ENCODE data around the gene KLHDC1. TPM values are rescaled to one million over a fixed set of nuclear protein-coding genes. Genes with fewer than 3 reads are reported as not detected.

Gene KLHDC1
- total and polyA plus RNA-seq, 4 donors, result 0.36 to 4.1 (median 2.5) TPM

DNA sequence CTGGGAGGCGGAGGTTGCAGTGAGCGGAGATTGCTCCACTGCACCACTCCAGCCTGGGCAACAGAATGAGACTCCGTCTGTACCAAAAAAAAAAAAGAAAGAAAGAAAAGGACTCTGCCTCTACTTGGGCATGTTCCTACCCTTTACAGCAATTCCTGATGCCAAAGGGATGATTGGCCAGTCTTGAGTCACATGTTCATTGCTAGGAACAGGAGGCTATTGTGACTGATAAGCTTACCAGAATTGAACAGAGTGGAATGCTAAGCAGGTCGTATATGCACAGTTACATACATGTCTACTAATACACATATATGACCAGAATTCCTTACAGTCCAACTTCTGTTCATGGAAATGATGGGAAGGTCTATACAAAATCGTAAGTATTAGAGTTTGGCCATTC is 34.3 kb downstream of the KLHDC1 start (continued):
- TF ChIP-seq, protein P1, sequence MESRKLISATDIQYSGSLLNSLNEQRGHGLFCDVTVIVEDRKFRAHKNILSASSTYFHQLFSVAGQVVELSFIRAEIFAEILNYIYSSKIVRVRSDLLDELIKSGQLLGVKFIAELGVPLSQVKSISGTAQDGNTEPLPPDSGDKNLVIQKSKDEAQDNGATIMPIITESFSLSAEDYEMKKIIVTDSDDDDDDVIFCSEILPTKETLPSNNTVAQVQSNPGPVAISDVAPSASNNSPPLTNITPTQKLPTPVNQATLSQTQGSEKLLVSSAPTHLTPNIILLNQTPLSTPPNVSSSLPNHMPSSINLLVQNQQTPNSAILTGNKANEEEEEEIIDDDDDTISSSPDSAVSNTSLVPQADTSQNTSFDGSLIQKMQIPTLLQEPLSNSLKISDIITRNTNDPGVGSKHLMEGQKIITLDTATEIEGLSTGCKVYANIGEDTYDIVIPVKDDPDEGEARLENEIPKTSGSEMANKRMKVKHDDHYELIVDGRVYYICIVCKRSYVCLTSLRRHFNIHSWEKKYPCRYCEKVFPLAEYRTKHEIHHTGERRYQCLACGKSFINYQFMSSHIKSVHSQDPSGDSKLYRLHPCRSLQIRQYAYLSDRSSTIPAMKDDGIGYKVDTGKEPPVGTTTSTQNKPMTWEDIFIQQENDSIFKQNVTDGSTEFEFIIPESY (IDR thresholded peaks at IDR 0.05), result no peak
- TF ChIP-seq TAF1 (conservative IDR thresholded peaks at IDR 0.05) (no peak), GABPA (IDR thresholded peaks at IDR 0.05 in 1 of 2, conservative IDR thresholded peaks at IDR 0.05 in 1 of 2) (no peak), FOXA2 (IDR thresholded peaks at IDR 0.05) (no peak), NR2F2 (IDR thresholded peaks at IDR 0.05) (no peak)

DNA sequence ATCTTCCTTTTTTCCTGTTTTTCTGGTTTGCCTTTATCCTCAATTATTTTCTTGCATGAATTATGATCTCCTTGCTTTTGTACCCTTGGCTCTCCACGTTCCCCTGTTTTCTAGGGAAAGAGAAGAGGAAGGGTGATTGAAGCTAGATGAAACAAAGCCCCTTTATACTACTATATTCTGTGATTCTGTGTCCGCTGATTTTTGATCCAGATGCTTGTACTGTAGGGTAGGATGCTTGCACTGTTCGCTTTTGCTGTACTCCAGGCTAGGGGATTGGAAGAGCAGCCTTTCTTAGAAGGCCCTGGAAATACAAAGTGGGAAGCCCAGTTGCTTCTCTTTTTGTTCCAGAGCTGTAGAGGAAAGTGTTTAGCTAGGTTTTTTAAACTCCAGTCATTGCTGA is 40.0 kb downstream of the KLHDC1 start:
- Histone ChIP-seq H3K4me3 (ENCODE audit: low read depth in 1 of 3, low read length in 3 of 3) (no peak overlapping the region), H3K9me3 (ENCODE audit: control insufficient read depth in 4 of 4, low read length in 3 of 4) (no peaks in the 10 kb centered on the region), H3K9ac (ENCODE audit: low read depth in 1 of 2, low read length in 2 of 2) (no peak overlapping the region), H3K4me1 (ENCODE audit: control insufficient read depth in 4 of 4, insufficient read depth in 4 of 4, low read length in 3 of 4) (no peaks in the 10 kb centered on the region), H3K27ac (ENCODE audit: low read depth in 1 of 2, low read length in 2 of 2) (no peak overlapping the region), H3K36me3 (ENCODE audit: control insufficient read depth in 4 of 4, insufficient read depth in 3 of 4, low read depth in 1 of 4, low read length in 3 of 4) (peaks cover 0 to 7% (median 2%) of the 10 kb centered on the region in 4 donors), H3K27me3 (ENCODE audit: control insufficient read depth in 4 of 4, insufficient read depth in 4 of 4, low read length in 3 of 4) (no peaks in the 10 kb centered on the region)
- 96% methylated on average over 3 of the region's 3 CpGs for WGBS
- no peak for DNase-seq (ENCODE audit: low spot score)
- TF ChIP-seq NR2F2 (IDR thresholded peaks at IDR 0.05) (no peak), HNF4A (conservative IDR thresholded peaks at IDR 0.05) (no peak), RXRA (IDR thresholded peaks at IDR 0.05) (no peak), JUND (IDR thresholded peaks at IDR 0.05) (no peak), YY1 (IDR thresholded peaks at IDR 0.05) (no peak), FOXA1 (IDR thresholded peaks at IDR 0.05) (no peak), EGR1 (IDR thresholded peaks at IDR 0.05; ENCODE audit: low read depth in 2 of 2) (no peak), RAD21 (IDR thresholded peaks at IDR 0.05) (no peak), HNF4G (IDR thresholded peaks at IDR 0.05) (no peak), GABPA (IDR thresholded peaks at IDR 0.05 in 1 of 2, conservative IDR thresholded peaks at IDR 0.05 in 1 of 2) (no peak), SP1 (IDR thresholded peaks at IDR 0.05) (no peak), FOXA2 (IDR thresholded peaks at IDR 0.05) (no peak), TAF1 (conservative IDR thresholded peaks at IDR 0.05) (no peak)
- TF ChIP-seq, protein P2, sequence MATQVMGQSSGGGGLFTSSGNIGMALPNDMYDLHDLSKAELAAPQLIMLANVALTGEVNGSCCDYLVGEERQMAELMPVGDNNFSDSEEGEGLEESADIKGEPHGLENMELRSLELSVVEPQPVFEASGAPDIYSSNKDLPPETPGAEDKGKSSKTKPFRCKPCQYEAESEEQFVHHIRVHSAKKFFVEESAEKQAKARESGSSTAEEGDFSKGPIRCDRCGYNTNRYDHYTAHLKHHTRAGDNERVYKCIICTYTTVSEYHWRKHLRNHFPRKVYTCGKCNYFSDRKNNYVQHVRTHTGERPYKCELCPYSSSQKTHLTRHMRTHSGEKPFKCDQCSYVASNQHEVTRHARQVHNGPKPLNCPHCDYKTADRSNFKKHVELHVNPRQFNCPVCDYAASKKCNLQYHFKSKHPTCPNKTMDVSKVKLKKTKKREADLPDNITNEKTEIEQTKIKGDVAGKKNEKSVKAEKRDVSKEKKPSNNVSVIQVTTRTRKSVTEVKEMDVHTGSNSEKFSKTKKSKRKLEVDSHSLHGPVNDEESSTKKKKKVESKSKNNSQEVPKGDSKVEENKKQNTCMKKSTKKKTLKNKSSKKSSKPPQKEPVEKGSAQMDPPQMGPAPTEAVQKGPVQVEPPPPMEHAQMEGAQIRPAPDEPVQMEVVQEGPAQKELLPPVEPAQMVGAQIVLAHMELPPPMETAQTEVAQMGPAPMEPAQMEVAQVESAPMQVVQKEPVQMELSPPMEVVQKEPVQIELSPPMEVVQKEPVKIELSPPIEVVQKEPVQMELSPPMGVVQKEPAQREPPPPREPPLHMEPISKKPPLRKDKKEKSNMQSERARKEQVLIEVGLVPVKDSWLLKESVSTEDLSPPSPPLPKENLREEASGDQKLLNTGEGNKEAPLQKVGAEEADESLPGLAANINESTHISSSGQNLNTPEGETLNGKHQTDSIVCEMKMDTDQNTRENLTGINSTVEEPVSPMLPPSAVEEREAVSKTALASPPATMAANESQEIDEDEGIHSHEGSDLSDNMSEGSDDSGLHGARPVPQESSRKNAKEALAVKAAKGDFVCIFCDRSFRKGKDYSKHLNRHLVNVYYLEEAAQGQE (IDR thresholded peaks at IDR 0.05), result no peak
- TF ChIP-seq, protein P1 (IDR thresholded peaks at IDR 0.05), result no peak
- TF ChIP-seq, protein P3, sequence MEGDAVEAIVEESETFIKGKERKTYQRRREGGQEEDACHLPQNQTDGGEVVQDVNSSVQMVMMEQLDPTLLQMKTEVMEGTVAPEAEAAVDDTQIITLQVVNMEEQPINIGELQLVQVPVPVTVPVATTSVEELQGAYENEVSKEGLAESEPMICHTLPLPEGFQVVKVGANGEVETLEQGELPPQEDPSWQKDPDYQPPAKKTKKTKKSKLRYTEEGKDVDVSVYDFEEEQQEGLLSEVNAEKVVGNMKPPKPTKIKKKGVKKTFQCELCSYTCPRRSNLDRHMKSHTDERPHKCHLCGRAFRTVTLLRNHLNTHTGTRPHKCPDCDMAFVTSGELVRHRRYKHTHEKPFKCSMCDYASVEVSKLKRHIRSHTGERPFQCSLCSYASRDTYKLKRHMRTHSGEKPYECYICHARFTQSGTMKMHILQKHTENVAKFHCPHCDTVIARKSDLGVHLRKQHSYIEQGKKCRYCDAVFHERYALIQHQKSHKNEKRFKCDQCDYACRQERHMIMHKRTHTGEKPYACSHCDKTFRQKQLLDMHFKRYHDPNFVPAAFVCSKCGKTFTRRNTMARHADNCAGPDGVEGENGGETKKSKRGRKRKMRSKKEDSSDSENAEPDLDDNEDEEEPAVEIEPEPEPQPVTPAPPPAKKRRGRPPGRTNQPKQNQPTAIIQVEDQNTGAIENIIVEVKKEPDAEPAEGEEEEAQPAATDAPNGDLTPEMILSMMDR (IDR thresholded peaks at IDR 0.05; ENCODE audit: low read depth, low read length, missing input control), result no peak
- TF ChIP-seq, protein P4, sequence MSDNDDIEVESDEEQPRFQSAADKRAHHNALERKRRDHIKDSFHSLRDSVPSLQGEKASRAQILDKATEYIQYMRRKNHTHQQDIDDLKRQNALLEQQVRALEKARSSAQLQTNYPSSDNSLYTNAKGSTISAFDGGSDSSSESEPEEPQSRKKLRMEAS (IDR thresholded peaks at IDR 0.05), result no peak

All from liver (tissue), 9 donors.